ENCODE measurements around the gene USP3. TPM values are rescaled to one million over a fixed set of nuclear protein-coding genes. Genes with fewer than 3 reads are reported as not detected.

USP3 gene
- total and polyA plus RNA-seq, 4 donors = 8.5 to 25.4 (median 14.8) TPM

DNA sequence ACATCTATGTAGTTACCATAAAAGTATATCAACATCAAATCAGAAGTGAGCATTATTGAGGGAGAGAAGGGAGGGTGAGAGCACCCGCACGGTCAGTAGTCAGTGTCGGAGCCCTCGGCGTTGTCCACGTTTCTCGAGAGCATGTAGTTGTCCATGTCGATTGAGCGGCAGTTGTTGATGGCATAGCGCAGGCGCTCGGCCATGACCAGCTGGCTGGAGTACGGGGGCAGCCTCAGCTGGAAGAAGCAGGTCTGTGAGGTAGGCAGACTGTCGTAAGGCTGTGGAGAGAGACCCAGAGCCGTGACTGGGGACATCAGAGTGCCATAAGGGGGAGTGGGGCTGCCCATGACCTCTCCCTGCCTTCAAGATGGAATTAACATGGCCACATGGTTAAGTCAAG, 104.6 kb downstream of the USP3 start:
- H3K36me3 ChIP-seq (ENCODE audit: control insufficient read depth in 4 of 4, insufficient read depth in 3 of 4, low read depth in 1 of 4, low read length in 3 of 4) = peaks cover 4 to 38% (median 23%) of the 10 kb centered on the region in 4 donors
- H3K4me1 ChIP-seq (ENCODE audit: control insufficient read depth in 4 of 4, insufficient read depth in 4 of 4, low read length in 3 of 4) = no peaks in the 10 kb centered on the region
- no peaks in the 10 kb centered on the region for H3K9me3 ChIP-seq (ENCODE audit: control insufficient read depth in 4 of 4, low read length in 3 of 4)
- no peak for DNase-seq (ENCODE audit: low spot score)
- 97% methylated on average over 15 of the region's 15 CpGs for WGBS
- TF ChIP-seq, protein P1, sequence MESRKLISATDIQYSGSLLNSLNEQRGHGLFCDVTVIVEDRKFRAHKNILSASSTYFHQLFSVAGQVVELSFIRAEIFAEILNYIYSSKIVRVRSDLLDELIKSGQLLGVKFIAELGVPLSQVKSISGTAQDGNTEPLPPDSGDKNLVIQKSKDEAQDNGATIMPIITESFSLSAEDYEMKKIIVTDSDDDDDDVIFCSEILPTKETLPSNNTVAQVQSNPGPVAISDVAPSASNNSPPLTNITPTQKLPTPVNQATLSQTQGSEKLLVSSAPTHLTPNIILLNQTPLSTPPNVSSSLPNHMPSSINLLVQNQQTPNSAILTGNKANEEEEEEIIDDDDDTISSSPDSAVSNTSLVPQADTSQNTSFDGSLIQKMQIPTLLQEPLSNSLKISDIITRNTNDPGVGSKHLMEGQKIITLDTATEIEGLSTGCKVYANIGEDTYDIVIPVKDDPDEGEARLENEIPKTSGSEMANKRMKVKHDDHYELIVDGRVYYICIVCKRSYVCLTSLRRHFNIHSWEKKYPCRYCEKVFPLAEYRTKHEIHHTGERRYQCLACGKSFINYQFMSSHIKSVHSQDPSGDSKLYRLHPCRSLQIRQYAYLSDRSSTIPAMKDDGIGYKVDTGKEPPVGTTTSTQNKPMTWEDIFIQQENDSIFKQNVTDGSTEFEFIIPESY (IDR thresholded peaks at IDR 0.05) = no peak
- no peak for TF ChIP-seq RAD21 (IDR thresholded peaks at IDR 0.05)
- no peak for TF ChIP-seq FOXA2 (IDR thresholded peaks at IDR 0.05)
- no peak for TF ChIP-seq GABPA (IDR thresholded peaks at IDR 0.05 in 1 of 2, conservative IDR thresholded peaks at IDR 0.05 in 1 of 2)
- no peak for TF ChIP-seq FOXA1 (IDR thresholded peaks at IDR 0.05)
- no peak overlapping the region for H3K27ac ChIP-seq (ENCODE audit: low read depth in 1 of 2, low read length in 2 of 2)
- H3K4me3 ChIP-seq (ENCODE audit: low read depth in 1 of 3, low read length in 3 of 3) = no peak overlapping the region
- H3K27me3 ChIP-seq (ENCODE audit: control insufficient read depth in 4 of 4, insufficient read depth in 4 of 4, low read length in 3 of 4) = no peaks in the 10 kb centered on the region
- no peak overlapping the region for H3K9ac ChIP-seq (ENCODE audit: low read depth in 1 of 2, low read length in 2 of 2)

DNA sequence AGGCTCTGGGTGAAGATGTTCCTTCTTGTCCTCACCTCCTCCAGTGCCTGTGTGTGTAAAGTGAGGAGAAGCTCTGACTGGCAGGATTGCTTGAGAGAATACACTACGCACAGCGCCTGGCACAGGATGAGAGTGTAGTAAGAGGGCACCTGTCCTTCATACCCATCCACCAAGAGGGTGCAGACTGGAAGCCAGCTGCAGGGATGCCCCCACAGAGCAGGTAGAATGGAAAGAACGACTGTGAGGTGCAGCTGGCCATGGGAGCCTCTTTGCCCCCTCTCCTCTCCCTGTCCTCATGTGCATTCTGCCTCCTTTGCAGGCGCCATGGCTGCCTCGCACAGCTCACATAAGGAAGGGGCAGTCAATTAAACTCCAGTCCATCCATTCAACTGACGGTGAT, 105.1 kb downstream of the USP3 start:
- TF ChIP-seq, protein P2, sequence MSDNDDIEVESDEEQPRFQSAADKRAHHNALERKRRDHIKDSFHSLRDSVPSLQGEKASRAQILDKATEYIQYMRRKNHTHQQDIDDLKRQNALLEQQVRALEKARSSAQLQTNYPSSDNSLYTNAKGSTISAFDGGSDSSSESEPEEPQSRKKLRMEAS (IDR thresholded peaks at IDR 0.05) = no peak
- TF ChIP-seq YY1 (IDR thresholded peaks at IDR 0.05) = no peak
- no peak for TF ChIP-seq FOXA2 (IDR thresholded peaks at IDR 0.05)
- TF ChIP-seq RAD21 (IDR thresholded peaks at IDR 0.05) = no peak
- TF ChIP-seq RXRA (IDR thresholded peaks at IDR 0.05) = no peak
- TF ChIP-seq GABPA (IDR thresholded peaks at IDR 0.05 in 1 of 2, conservative IDR thresholded peaks at IDR 0.05 in 1 of 2) = no peak
- no peak for TF ChIP-seq HNF4G (IDR thresholded peaks at IDR 0.05)
- TF ChIP-seq, protein P3, sequence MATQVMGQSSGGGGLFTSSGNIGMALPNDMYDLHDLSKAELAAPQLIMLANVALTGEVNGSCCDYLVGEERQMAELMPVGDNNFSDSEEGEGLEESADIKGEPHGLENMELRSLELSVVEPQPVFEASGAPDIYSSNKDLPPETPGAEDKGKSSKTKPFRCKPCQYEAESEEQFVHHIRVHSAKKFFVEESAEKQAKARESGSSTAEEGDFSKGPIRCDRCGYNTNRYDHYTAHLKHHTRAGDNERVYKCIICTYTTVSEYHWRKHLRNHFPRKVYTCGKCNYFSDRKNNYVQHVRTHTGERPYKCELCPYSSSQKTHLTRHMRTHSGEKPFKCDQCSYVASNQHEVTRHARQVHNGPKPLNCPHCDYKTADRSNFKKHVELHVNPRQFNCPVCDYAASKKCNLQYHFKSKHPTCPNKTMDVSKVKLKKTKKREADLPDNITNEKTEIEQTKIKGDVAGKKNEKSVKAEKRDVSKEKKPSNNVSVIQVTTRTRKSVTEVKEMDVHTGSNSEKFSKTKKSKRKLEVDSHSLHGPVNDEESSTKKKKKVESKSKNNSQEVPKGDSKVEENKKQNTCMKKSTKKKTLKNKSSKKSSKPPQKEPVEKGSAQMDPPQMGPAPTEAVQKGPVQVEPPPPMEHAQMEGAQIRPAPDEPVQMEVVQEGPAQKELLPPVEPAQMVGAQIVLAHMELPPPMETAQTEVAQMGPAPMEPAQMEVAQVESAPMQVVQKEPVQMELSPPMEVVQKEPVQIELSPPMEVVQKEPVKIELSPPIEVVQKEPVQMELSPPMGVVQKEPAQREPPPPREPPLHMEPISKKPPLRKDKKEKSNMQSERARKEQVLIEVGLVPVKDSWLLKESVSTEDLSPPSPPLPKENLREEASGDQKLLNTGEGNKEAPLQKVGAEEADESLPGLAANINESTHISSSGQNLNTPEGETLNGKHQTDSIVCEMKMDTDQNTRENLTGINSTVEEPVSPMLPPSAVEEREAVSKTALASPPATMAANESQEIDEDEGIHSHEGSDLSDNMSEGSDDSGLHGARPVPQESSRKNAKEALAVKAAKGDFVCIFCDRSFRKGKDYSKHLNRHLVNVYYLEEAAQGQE (IDR thresholded peaks at IDR 0.05) = no peak
- TF ChIP-seq, protein P4, sequence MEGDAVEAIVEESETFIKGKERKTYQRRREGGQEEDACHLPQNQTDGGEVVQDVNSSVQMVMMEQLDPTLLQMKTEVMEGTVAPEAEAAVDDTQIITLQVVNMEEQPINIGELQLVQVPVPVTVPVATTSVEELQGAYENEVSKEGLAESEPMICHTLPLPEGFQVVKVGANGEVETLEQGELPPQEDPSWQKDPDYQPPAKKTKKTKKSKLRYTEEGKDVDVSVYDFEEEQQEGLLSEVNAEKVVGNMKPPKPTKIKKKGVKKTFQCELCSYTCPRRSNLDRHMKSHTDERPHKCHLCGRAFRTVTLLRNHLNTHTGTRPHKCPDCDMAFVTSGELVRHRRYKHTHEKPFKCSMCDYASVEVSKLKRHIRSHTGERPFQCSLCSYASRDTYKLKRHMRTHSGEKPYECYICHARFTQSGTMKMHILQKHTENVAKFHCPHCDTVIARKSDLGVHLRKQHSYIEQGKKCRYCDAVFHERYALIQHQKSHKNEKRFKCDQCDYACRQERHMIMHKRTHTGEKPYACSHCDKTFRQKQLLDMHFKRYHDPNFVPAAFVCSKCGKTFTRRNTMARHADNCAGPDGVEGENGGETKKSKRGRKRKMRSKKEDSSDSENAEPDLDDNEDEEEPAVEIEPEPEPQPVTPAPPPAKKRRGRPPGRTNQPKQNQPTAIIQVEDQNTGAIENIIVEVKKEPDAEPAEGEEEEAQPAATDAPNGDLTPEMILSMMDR (IDR thresholded peaks at IDR 0.05; ENCODE audit: low read depth, low read length, missing input control) = no peak
- no peak overlapping the region for H3K9ac ChIP-seq (ENCODE audit: low read depth in 1 of 2, low read length in 2 of 2)
- H3K4me3 ChIP-seq (ENCODE audit: low read depth in 1 of 3, low read length in 3 of 3) = no peak overlapping the region
- no peak for DNase-seq (ENCODE audit: low spot score)
- peaks cover 6 to 42% (median 25%) of the 10 kb centered on the region in 4 donors for H3K36me3 ChIP-seq (ENCODE audit: control insufficient read depth in 4 of 4, insufficient read depth in 3 of 4, low read depth in 1 of 4, low read length in 3 of 4)
- H3K27ac ChIP-seq (ENCODE audit: low read depth in 1 of 2, low read length in 2 of 2) = no peak overlapping the region
- 91% methylated on average over 6 of the region's 6 CpGs for WGBS
- no peaks in the 10 kb centered on the region for H3K9me3 ChIP-seq (ENCODE audit: control insufficient read depth in 4 of 4, low read length in 3 of 4)
- no peaks in the 10 kb centered on the region for H3K27me3 ChIP-seq (ENCODE audit: control insufficient read depth in 4 of 4, insufficient read depth in 4 of 4, low read length in 3 of 4)
- no peaks in the 10 kb centered on the region for H3K4me1 ChIP-seq (ENCODE audit: control insufficient read depth in 4 of 4, insufficient read depth in 4 of 4, low read length in 3 of 4)

Measured in liver (tissue), 9 donors.